ENCODE data around the gene CHST12.

- no peak for TF ChIP-seq CTCF (IDR thresholded peaks at IDR 0.05)
- no peak for TF ChIP-seq POLR2A (IDR thresholded peaks at IDR 0.05)
These were observed 7.6 kb downstream of the CHST12 start for GRCh38 chr7:2411049-2411448.
